Type B pancreatic cell (in vitro differentiated cells): ENCODE measurements around the gene VEZT. TPM values are rescaled to one million over a fixed set of nuclear protein-coding genes. Genes with fewer than 3 reads are reported as not detected.

ENCODE experiments used
- DNase-seq: peaks from one replicate; pipeline ENCODE4 v3.0.0; 2021; ENCODE audit warnings: mixed read lengths; ENCODE audit not compliant: unreplicated experiment; ENCODE audit errors: extremely low spot score
- H3K27ac Mint-ChIP-seq: 2 replicates; pipeline ENCODE4 v1.8.0; 2021; ENCODE audit warnings: mild to moderate bottlenecking, mixed read lengths
- H3K27me3 Mint-ChIP-seq: 2 replicates; pipeline ENCODE4 v1.8.0; 2021; ENCODE audit warnings: mixed read lengths
- H3K36me3 Mint-ChIP-seq: 2 replicates; pipeline ENCODE4 v1.8.0; 2021; ENCODE audit warnings: mixed read lengths
- H3K4me1 Mint-ChIP-seq: one replicate; pipeline ENCODE4 v1.8.0; 2021; ENCODE audit warnings: mixed read lengths; ENCODE audit not compliant: unreplicated experiment
- H3K4me3 Mint-ChIP-seq: 2 replicates; pipeline ENCODE4 v1.8.0; 2021; ENCODE audit warnings: mild to moderate bottlenecking, mixed read lengths
- H3K9me3 Mint-ChIP-seq: 2 replicates; pipeline ENCODE4 v1.8.0; 2021; ENCODE audit warnings: mixed read lengths
- CTCF ChIP-seq: fragments of 200-600 bp; sonication (generic); conservative IDR thresholded peaks from 2 replicates; pipeline ENCODE4 v1.5.0; 2021; ENCODE audit warnings: antibody characterized with exemption, mild to moderate bottlenecking
- microRNA-seq: library from miRNA; unstranded; fragments of <30 nt; microRNA quantifications from one replicate; pipeline ENCODE4, GENCODE V29; 2020
- total RNA-seq: library from RNA; stranded (reverse); gene quantifications from 2 replicates; pipeline ENCODE4 v1.2.1, GENCODE V29; 2021; ENCODE audit warnings: low replicate concordance

VEZT gene
- total RNA-seq, 1 donor from 2014 or later = 69.1 TPM

- H3K4me3 Mint-ChIP-seq = no peak overlapping the region
These were observed 121.6 kb downstream of the VEZT start for GRCh38 chr12:95339086-95339788.

GRCh38 chr12:95342008-95342407, 124.4 kb downstream of the VEZT start:
- Mint-ChIP-seq H3K27ac (no peak overlapping the region), H3K27me3 (no peaks in the 10 kb centered on the region), H3K4me3 (no peak overlapping the region), H3K36me3 (no peaks in the 10 kb centered on the region), H3K9me3 (peaks cover 5% of the 10 kb centered on the region), H3K4me1 (peaks cover 3% of the 10 kb centered on the region)
- no peak for TF ChIP-seq CTCF
- no peak for DNase-seq

More at GRCh38 chr12:95339086-95339788, 121.6 kb downstream of the VEZT start:
- H3K27ac Mint-ChIP-seq = no peak overlapping the region
- peaks cover 5% of the 10 kb centered on the region for H3K9me3 Mint-ChIP-seq
- H3K4me1 Mint-ChIP-seq = peaks cover 18% of the 10 kb centered on the region
- H3K27me3 Mint-ChIP-seq = no peaks in the 10 kb centered on the region
- no peak for TF ChIP-seq CTCF
- DNase-seq = no peak
- H3K36me3 Mint-ChIP-seq = no peaks in the 10 kb centered on the region

- H3K4me3 Mint-ChIP-seq = no peak overlapping the region
- peaks cover 5% of the 10 kb centered on the region for H3K9me3 Mint-ChIP-seq
- no peak for TF ChIP-seq CTCF
- no peak overlapping the region for H3K27ac Mint-ChIP-seq
- no peaks in the 10 kb centered on the region for H3K36me3 Mint-ChIP-seq
- no peaks in the 10 kb centered on the region for H3K4me1 Mint-ChIP-seq
- H3K27me3 Mint-ChIP-seq = no peaks in the 10 kb centered on the region
- DNase-seq = no peak
These were observed 126.0 kb downstream of the VEZT start for GRCh38 chr12:95343461-95344230.

- peaks cover 3% of the 10 kb centered on the region for H3K27me3 Mint-ChIP-seq
- no peak for TF ChIP-seq CTCF
- no peaks in the 10 kb centered on the region for H3K4me1 Mint-ChIP-seq
- H3K9me3 Mint-ChIP-seq = no peaks in the 10 kb centered on the region
- no peak overlapping the region for H3K4me3 Mint-ChIP-seq
- H3K27ac Mint-ChIP-seq = no peak overlapping the region
- DNase-seq = no peak
- H3K36me3 Mint-ChIP-seq = no peaks in the 10 kb centered on the region
These were observed 131.7 kb downstream of the VEZT start for GRCh38 chr12:95349291-95349690.

GRCh38 chr12:95351748-95352147, 134.1 kb downstream of the VEZT start:
- H3K36me3 Mint-ChIP-seq = no peaks in the 10 kb centered on the region
- H3K4me1 Mint-ChIP-seq = no peaks in the 10 kb centered on the region
- H3K9me3 Mint-ChIP-seq = no peaks in the 10 kb centered on the region
- no peak for TF ChIP-seq CTCF
- H3K27me3 Mint-ChIP-seq = peaks cover 3% of the 10 kb centered on the region
- no peak overlapping the region for H3K4me3 Mint-ChIP-seq
- no peak for DNase-seq
- no peak overlapping the region for H3K27ac Mint-ChIP-seq

Small RNA genes lying within 50 kb of the gene (microRNA-seq; reads per million reads assigned to microRNA genes)
- gene MIR331 = 218 reads per million, percentile 69 among the genes with 10 or more reads in this experiment
- gene MIR3685 = not detected

Other genes starting within 250 kb of the VEZT start
- gene NDUFA12, start 214.1 kb upstream of the VEZT start, total RNA-seq = 109 and 114 TPM in 2 replicates
- gene NR2C1, start 144.2 kb upstream of the VEZT start, total RNA-seq = 26.0 and 51.5 TPM in 2 replicates
- 15.8 and 27.5 TPM in 2 replicates for gene FGD6, start 340 bp upstream of the VEZT start, total RNA-seq